Gastrocnemius medialis (tissue), 4 donors: Measurements from ENCODE around the gene SMC3.

ENCODE experiments used
- POLR2A ChIP-seq, 2 donors: fragments of 450-650 bp; IDR thresholded peaks; one replicate each; pipeline ENCODE4 v1.6.1; 2017; ENCODE audit warnings: antibody characterized with exemption in 2 of 2, mild to moderate bottlenecking in 2 of 2, moderate library complexity in 2 of 2
- TF ChIP-seq, protein P1 (sequence below), 5 experiments: fragments of 450-650 bp in 3 of 5; fragments of 200-600 bp in 2 of 5; sonication (generic) in 2 of 5; IDR thresholded peaks in 4 of 5; conservative IDR thresholded peaks in 1 of 5; 1 replicate in 4 of 5; 2 replicates in 1 of 5; pipeline ENCODE4 v1.5.1; 2016 to 2019; ENCODE audit warnings: antibody characterized with exemption in 5 of 5, mild to moderate bottlenecking in 3 of 5, moderate library complexity in 3 of 5

DNA sequence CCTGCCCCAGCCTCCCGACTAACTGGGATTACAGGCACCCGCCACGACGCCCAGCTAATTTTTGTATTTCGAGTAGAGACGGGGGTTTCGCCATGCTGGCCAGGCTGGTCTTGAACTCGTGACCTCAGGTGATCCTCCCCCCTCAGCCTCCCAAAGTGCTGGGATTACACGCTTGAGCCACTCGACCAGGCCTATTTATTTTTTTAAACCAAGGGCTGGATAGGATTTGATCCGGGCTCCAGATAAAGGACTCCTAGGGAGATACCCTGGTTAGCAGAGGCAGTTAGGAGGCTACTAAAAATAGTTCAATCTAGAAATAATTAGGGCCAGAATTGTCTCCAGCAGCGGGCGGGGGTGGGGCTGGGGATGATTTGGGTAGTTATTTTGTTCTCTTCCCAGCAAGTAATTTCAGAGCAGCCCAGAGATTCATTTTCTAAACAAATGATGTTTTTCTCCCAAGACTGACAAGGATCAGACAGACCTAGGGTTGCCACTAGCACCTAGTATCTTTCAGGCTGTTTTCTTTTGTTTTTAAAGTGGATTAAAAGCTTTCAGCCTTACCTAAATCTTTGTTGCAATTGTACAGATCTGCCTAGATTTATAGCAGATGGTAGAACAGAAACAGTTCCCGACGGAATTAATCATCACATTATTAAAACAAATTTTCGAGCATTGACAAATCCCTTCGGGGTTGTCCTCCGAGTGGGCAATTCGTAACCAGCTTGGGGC is 859 bp upstream of the SMC3 start:
- TF ChIP-seq, protein P1, sequence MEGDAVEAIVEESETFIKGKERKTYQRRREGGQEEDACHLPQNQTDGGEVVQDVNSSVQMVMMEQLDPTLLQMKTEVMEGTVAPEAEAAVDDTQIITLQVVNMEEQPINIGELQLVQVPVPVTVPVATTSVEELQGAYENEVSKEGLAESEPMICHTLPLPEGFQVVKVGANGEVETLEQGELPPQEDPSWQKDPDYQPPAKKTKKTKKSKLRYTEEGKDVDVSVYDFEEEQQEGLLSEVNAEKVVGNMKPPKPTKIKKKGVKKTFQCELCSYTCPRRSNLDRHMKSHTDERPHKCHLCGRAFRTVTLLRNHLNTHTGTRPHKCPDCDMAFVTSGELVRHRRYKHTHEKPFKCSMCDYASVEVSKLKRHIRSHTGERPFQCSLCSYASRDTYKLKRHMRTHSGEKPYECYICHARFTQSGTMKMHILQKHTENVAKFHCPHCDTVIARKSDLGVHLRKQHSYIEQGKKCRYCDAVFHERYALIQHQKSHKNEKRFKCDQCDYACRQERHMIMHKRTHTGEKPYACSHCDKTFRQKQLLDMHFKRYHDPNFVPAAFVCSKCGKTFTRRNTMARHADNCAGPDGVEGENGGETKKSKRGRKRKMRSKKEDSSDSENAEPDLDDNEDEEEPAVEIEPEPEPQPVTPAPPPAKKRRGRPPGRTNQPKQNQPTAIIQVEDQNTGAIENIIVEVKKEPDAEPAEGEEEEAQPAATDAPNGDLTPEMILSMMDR (IDR thresholded peaks at IDR 0.05 in 4 of 5, conservative IDR thresholded peaks at IDR 0.05 in 1 of 5) = no peak
- no peak for TF ChIP-seq POLR2A (IDR thresholded peaks at IDR 0.05)
